ENCODE results near the gene GNG7. TPM values are rescaled to one million over a fixed set of nuclear protein-coding genes. Genes with fewer than 3 reads are reported as not detected.

The GNG7 gene
- total and polyA plus RNA-seq, 10 of the 15 experiments (the other 5 are each of a cell fraction or from before 2014, with no cell fraction given), result 1.9 to 13.6 (median 6.5) TPM

GRCh38 chr19:2484178-2484937 lies 218.1 kb downstream of the GNG7 start (continued):
- no peak for TF ChIP-seq FOXM1 (IDR thresholded peaks at IDR 0.05; ENCODE audit: low read depth, low read length)

DNA sequence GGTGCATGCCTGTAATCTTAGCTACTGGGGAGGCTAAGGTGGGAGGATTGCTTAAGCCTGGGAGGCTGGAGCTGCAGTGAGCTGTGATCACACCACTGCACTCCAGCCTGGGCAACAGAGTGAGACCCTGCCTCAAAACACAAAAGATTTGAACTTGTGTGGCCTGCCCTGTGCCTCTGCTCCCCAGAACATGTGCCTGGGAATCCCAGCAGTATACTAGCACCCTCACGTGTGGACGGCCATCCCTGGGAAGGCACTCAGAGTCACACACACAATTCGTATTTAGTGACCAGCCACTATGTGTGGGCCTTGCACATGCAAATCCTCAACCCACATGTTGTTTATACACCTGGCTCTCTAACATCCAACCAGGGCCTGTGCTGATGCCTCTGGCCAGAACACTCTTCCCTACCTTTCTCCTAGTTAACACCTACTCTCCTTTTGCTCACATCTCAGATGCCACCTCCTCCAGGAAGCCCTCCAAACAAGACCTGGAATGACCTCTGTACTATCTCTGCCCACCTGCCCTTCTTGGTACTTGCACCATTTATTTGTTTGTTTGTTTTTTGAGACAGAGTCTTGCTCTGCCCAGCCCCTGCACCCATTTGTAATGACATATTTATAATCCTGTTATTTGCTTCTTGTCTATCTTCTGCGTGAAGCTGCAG lies 218.9 kb downstream of the GNG7 start:
- no peak overlapping the region for H3K4me3 ChIP-seq
- ChIA-PET SMC1A (ENCODE audit: uncharacterized antibody, unreplicated experiment) (no interaction called here), CTCF (no interaction called here), RAD21 (ENCODE audit: unreplicated experiment) (interaction anchor here (1.2 kb wide), 1 partner anchor 61 kb away, joined by 4 read pairs; no protein-coding TSS in a partner anchor), POLR2A (no interaction called here)
- peaks cover 10% of the 10 kb centered on the region for H3K79me2 ChIP-seq (ENCODE audit: control insufficient read depth, insufficient read depth, low read length)
- intact Hi-C loops (cut with micrococcal nuclease; ENCODE audit: unreplicated experiment) (no loop called here), in situ Hi-C loops (cut with MboI) (no loop called here)
- H3K4me2 ChIP-seq (ENCODE audit: control insufficient read depth, insufficient read depth), result no peak overlapping the region
- WGBS (ENCODE audit: insufficient coverage, insufficient replicate concordance, low lambda C conversion rate, missing lambda C conversion rate), result 81% methylated on average over 4 of the region's 4 CpGs
- H2AFZ ChIP-seq (ENCODE audit: control insufficient read depth, low read depth, low read length), result no peak overlapping the region
- BruUV-seq (replicated peaks), result no TSS peak
- no peak overlapping the region for H3K27ac ChIP-seq (ENCODE audit: control insufficient read depth, insufficient read depth)
- DNase-seq (ENCODE audit: low read depth, low spot score), result no peak
- H3K27me3 ChIP-seq (replicated peaks in 1 of 2; ENCODE audit: control insufficient read depth in 2 of 2, insufficient read depth in 2 of 2, low read length in 1 of 2), result peaks cover 0 to 2% of the 10 kb centered on the region in 2 experiments; a peak in 2 of 4 replicates
- no peak overlapping the region for H3K9ac ChIP-seq (ENCODE audit: control insufficient read depth, insufficient read depth, low read length)
- FAIRE-seq, result no peak
- peaks cover 11% of the 10 kb centered on the region for H3K4me1 ChIP-seq (ENCODE audit: control insufficient read depth, insufficient read depth, low read length)
- TF ChIP-seq STAT1 (conservative IDR thresholded peaks at IDR 0.05), result no peak
- no peak for TF ChIP-seq SPI1 (IDR thresholded peaks at IDR 0.05; ENCODE audit: borderline replicate concordance, insufficient read depth, low read depth, low read length)
- TF ChIP-seq CBX3 (IDR thresholded peaks at IDR 0.05; ENCODE audit: borderline replicate concordance, low read depth), result no peak
- no peaks in the 10 kb centered on the region for H3K36me3 ChIP-seq (ENCODE audit: control insufficient read depth in 2 of 2, insufficient read depth in 2 of 2, low read length in 1 of 2)
- peaks cover 3% of the 10 kb centered on the region; the same call in 1 of the 3 replicates for H3K9me3 ChIP-seq (replicated peaks; ENCODE audit: control insufficient read depth, insufficient read depth, low read length)
- ATAC-seq, result no peak
- no peaks in the 10 kb centered on the region for H4K20me1 ChIP-seq (ENCODE audit: control insufficient read depth, insufficient read depth)

All from GM12878 (cell line).